KMS-11 (cell line): Measurements from ENCODE around the gene RPP30.

Source experiments
- H2AFZ ChIP-seq: fragments of 200-600 bp; sonication (generic); 2 replicates; pipeline ENCODE4 v1.6.1; 2016; ENCODE audit warnings: antibody characterized with exemption, mixed run types, low read depth
- H3K27ac ChIP-seq: fragments of 200-600 bp; sonication (generic); 2 replicates; pipeline ENCODE4 v1.6.1; 2016; ENCODE audit warnings: mild to moderate bottlenecking, mixed run types
- H3K27me3 ChIP-seq: fragments of 200-600 bp; sonication (generic); 2 replicates; pipeline ENCODE4 v1.6.1; 2017; ENCODE audit warnings: mild to moderate bottlenecking, low read depth, mixed run types, moderate library complexity; ENCODE audit not compliant: insufficient read depth
- H3K36me3 ChIP-seq: fragments of 200-600 bp; sonication (generic); 2 replicates; pipeline ENCODE4 v1.6.1; 2017; ENCODE audit warnings: mild to moderate bottlenecking, mixed run types; ENCODE audit not compliant: insufficient read depth
- H3K4me1 ChIP-seq: fragments of 200-600 bp; sonication (generic); 2 replicates; pipeline ENCODE4 v1.6.1; 2016; ENCODE audit warnings: mild to moderate bottlenecking, low read depth, mixed run types; ENCODE audit not compliant: poor library complexity, severe bottlenecking
- H3K4me2 ChIP-seq: fragments of 200-600 bp; sonication (generic); 2 replicates; pipeline ENCODE4 v1.7.0; 2016; ENCODE audit warnings: mild to moderate bottlenecking, mixed run types
- H3K4me3 ChIP-seq: fragments of 200-600 bp; sonication (generic); IDR thresholded peaks from 2 replicates; pipeline ENCODE4 v1.6.1; 2017; ENCODE audit warnings: low read depth, low read length, mixed read lengths; ENCODE audit not compliant: insufficient read depth
- H3K79me2 ChIP-seq: fragments of 200-600 bp; sonication (generic); 2 replicates; pipeline ENCODE4 v1.6.1; 2016; ENCODE audit warnings: low read depth, mixed run types; ENCODE audit not compliant: insufficient read depth
- H3K9ac ChIP-seq: fragments of 200-600 bp; sonication (generic); 2 replicates; pipeline ENCODE4 v1.6.1; 2016; ENCODE audit warnings: mild to moderate bottlenecking, mixed run types
- H4K20me1 ChIP-seq: fragments of 200-600 bp; sonication (generic); 2 replicates; pipeline ENCODE4 v1.6.1; 2016; ENCODE audit warnings: mild to moderate bottlenecking, mixed run types; ENCODE audit not compliant: insufficient read depth
- TF ChIP-seq, protein P1 (sequence below): fragments of 200-600 bp; sonication (generic); conservative IDR thresholded peaks from 2 replicates; pipeline ENCODE4 v1.6.1; 2017; ENCODE audit warnings: low read depth, mild to moderate bottlenecking, antibody characterized with exemption, low read length, moderate library complexity, mixed read lengths

The RPP30 gene

DNA sequence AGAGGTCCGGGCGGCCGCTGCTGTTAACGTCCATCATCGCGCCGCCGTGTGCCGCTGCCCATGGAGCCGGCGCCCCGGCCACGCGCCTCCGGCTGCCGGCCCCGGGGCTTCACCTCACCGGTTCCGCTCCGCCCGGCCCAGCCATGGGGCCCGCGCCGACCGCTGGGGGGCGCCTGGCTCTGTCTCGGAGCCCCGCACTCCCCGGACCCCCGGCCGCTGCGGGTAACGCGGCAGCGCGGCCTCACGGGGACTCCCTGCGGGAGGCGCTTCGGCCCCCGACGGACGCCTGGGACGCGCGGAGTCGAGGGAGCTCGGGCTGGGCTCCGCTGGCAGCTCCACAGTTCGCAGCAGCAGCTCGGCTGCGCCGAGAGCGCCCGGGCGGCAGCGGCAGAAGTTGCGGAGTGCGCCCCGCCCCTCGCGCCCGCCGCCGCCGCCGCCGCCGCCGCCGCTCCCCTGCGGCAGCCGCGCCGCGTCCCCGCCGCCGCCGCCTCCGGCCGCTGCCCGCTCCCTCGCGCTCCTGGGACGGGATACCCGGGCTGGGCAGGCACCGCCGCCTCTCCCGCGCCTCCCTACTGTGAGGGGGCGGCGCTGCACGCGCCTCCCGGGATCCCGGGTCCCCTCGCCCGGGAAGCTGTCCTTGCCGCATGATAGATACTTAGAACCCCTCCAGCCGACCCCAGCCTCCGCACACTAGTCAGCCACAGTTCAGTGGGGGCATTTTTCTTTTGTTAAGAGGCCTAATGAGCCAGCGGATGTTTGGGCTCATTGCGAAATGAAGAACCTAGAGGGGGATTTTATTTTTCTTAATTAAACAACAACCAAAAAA is 13.9 kb upstream of the RPP30 start, which contains the start of gene HTR7:
HTR7 (minus strand) TSS at position 405 of the 826 bp plus-strand sequence; CDS start at position 37, 368 bp downstream.
- H4K20me1 ChIP-seq = no peaks in the 10 kb centered on the region
- no peaks in the 10 kb centered on the region for H3K36me3 ChIP-seq
- no peak within 1 kb of the TSS; the same call in 1 of the 2 replicates for H3K9ac ChIP-seq
- H3K79me2 ChIP-seq = no peaks in the 10 kb centered on the region
- no peak within 1 kb of the TSS for H3K4me3 ChIP-seq
- TF ChIP-seq, protein P1, sequence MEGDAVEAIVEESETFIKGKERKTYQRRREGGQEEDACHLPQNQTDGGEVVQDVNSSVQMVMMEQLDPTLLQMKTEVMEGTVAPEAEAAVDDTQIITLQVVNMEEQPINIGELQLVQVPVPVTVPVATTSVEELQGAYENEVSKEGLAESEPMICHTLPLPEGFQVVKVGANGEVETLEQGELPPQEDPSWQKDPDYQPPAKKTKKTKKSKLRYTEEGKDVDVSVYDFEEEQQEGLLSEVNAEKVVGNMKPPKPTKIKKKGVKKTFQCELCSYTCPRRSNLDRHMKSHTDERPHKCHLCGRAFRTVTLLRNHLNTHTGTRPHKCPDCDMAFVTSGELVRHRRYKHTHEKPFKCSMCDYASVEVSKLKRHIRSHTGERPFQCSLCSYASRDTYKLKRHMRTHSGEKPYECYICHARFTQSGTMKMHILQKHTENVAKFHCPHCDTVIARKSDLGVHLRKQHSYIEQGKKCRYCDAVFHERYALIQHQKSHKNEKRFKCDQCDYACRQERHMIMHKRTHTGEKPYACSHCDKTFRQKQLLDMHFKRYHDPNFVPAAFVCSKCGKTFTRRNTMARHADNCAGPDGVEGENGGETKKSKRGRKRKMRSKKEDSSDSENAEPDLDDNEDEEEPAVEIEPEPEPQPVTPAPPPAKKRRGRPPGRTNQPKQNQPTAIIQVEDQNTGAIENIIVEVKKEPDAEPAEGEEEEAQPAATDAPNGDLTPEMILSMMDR = 0 out of 2 replicates have a peak, but pooled peaks have one; percentile 20
- peak within 1 kb of the TSS; percentile 84 for H2AFZ ChIP-seq
- peak within 1 kb of the TSS; percentile 47 for H3K4me2 ChIP-seq
- H3K27ac ChIP-seq = no peak within 1 kb of the TSS
- no peaks in the 10 kb centered on the region for H3K27me3 ChIP-seq
- H3K4me1 ChIP-seq = peaks cover 8% of the 10 kb centered on the region

DNA sequence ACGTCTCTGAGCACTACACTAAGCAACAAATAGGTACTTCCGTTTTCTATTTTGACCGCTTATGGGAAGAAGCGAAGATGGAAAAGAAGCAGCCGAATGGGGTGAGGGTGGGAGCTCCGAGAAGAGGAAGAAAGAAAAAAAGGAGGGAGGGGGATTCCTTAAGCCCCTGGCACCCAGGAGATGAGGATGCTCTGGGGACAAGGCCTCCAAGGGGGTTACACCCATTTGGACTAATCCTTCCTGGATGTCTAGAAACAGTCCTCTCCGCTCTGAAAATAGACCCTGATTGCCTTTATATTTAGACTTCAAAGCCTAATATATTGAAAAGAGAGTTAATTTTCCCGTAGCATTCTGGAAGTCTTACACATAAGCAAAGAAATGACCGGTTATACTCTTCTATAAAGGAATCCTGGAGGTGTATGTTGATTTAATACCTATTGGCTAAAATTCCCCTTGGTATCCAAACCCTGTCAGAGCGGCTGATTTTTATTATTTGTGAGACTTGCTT is 13.3 kb upstream of the RPP30 start:
- Histone ChIP-seq H3K4me2 (peak overlapping the region; percentile 47), H4K20me1 (no peaks in the 10 kb centered on the region), H3K27me3 (no peaks in the 10 kb centered on the region), H3K4me3 (no peak overlapping the region), H3K9ac (no peak overlapping the region), H2AFZ (peak overlapping the region; percentile 79), H3K4me1 (peaks cover 8% of the 10 kb centered on the region), H3K27ac (no peak overlapping the region), H3K36me3 (no peaks in the 10 kb centered on the region), H3K79me2 (no peaks in the 10 kb centered on the region)
- TF ChIP-seq, protein P1 = no peak

DNA sequence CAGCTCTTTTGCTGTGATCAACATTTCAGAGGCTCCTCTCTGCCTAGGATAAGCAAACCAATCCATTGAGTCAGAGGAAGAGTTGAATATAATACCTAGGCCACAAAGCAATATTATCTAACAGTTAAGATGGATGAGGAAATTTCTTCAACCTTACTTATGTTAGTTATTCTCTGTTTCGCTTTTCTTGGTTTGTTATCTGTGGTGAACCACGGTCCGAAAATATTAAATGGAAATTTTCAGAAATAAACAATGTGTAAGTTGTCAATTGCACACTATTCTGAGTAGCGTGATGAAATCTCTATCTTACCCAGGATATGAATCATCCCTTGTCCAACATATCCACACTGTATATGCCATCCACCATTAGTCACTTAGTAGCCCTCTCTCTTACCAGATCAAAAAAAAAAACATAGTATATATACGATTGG is 12.4 kb upstream of the RPP30 start:
- peaks cover 8% of the 10 kb centered on the region for H3K4me1 ChIP-seq
- no peak overlapping the region for H3K4me2 ChIP-seq
- no peak overlapping the region for H3K27ac ChIP-seq
- H3K4me3 ChIP-seq = no peak overlapping the region
- H4K20me1 ChIP-seq = no peaks in the 10 kb centered on the region
- no peaks in the 10 kb centered on the region for H3K36me3 ChIP-seq
- no peaks in the 10 kb centered on the region for H3K27me3 ChIP-seq
- no peak overlapping the region for H2AFZ ChIP-seq
- H3K9ac ChIP-seq = no peak overlapping the region
- TF ChIP-seq, protein P1 = no peak
- no peaks in the 10 kb centered on the region for H3K79me2 ChIP-seq

DNA sequence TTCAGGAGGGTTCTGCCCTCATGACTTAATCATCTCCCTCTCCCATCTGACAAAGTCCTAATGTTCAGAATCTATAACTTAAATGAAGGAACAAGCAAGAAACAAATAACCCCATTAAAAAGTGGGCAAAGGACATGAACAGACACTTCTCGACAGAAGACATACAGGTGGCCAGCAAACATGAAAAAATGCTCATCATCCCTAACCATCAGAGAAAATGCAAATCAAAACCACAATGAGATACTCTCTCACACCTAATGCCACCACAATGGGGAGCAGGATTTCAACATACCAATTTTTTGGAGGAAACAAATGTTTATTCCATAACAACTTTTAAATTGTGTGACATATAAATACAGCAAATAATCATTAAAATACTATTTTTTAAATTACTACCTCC is 11.0 kb upstream of the RPP30 start:
- peaks cover 8% of the 10 kb centered on the region for H3K4me1 ChIP-seq
- no peaks in the 10 kb centered on the region for H3K36me3 ChIP-seq
- TF ChIP-seq, protein P1 = no peak

More for the DNA sequence above, 11.0 kb upstream of the RPP30 start:
- Histone ChIP-seq H3K4me3 (no peak overlapping the region), H3K27ac (no peak overlapping the region), H4K20me1 (no peaks in the 10 kb centered on the region), H3K27me3 (no peaks in the 10 kb centered on the region), H3K4me2 (no peak overlapping the region), H3K79me2 (no peaks in the 10 kb centered on the region), H2AFZ (no peak overlapping the region), H3K9ac (no peak overlapping the region)
